Femur (tissue), 1 donor: ENCODE data around the gene ARHGEF16.

Source experiments
- DNase-seq: peaks from one replicate; pipeline ENCODE4 v3.0.0-alpha.2; 2017

The ARHGEF16 gene

DNA sequence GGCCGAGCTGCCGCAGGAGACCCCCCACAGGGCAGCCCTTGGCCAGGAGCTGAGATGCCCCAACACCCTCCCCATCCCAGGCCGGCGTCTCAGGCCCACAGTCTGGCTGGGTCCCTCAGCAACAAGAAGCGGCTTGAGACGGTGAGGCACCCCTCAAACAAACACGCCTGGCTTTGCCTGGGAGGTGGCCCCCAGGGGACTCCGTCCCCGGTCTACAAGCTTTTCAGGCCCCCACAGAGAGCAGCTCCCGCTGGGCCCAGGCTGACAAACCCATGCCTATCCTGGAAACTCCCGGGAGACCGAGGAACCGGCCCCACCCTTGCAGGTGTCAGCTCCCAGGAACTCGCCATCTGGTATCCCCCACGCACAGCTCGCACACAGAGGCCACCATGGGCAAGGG, 67.0 kb downstream of the ARHGEF16 start:
- DNase-seq = no peak

DNA sequence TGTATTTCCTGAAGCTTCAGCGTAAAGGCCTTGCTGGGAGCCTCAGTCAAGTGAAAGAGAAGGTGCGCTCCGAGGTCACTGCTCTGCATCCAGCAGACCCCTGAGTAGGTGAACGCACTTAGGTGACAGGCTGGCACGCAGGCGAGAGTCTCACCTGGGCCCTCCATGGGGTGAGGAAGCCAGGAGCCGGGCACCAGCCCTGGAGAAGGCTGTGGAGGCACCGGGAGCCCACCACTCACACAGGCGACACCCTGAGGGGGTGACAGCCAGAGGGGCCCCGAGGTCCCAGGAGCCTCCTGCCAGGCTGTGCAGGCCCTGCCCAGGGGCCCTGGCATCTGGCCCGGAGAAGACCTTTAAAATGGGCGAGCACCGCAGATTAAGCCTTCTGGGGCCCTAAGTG, 67.6 kb downstream of the ARHGEF16 start:
- DNase-seq = no peak

DNA sequence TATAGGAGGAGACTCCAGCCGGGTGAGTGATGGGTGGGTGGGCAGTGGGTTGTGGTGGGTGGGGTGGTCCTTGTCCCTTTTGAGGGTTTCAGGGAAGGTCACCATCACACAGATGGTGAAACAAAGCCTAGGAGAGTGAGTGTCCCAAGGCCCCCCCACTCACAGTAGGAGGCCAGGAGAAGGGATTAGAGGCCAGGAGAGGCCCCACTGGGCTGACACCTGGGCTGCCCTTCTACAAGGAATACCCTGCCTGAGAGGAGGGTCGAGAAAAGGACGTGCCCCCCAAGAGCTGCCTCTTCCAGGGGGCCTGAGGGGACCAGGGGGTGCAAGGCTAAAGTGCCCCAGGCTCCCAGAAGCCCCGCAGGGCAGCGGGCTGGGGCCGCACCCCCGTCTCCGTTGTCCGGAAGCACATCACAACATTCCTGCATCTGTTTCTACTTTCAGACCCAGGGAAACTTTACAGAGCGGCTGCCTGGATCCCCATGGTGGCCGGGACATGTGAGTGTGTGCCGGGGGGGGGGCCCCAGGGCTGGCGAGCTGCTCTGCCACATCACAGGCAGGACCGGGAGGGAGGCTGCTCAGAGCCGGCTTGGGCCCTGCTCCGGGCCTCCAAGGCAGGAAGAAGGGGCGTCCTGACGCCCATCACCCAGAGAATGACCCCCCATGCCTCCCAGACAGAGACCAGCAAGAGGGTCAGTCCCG, 68.2 kb downstream of the ARHGEF16 start:
- peak; percentile 60 for DNase-seq

DNA sequence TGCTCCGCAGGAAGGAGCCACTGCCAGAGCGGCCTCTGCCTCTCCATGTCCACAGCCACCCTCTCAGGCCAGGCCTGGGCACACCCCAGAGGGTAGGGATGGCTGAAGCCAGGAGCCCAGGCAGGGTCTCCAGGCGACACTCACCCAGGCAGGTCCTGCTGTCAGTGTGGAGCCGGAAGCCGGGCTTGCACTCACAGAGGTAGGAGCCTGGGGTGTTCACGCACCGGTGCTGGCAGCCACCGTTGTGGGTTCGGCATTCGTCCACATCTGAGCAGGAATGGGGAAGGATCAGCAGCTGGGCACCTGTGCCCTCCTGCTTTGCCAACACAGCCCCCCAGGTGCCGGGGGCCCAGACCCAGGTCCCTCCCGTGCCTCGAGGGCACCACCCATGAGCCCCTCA, 69.5 kb downstream of the ARHGEF16 start:
- DNase-seq = no peak

DNA sequence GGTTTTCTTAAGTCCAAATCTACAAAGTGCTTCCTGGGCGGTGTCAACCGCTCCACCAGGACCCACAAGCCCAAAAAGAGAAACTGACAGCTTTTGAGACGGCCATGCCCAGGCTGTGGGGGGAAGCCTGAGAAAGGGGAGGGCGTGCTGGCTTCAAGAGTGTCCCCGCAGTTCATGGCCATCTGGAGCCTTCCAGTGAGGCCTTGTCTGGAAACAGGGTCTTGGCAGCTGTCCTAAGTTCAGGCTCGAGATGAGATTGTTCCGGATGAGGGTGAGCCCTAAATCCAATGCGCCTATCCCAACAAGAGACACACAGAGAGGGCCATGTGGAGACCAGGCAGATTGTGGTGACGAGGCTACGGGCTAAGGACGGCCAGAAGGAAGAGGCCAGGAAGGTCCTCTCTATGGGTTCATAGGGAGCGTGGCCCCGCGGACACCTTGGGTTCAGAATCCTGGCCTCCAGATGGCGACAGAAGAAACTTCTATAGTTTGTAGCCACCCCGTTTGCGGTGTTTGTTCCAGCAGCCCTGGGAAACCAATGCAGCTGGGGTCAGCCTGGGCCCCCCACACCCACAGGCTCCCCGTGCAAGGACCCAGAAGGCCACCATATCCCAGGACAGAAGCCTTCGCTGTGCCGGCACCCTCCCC, 70.2 kb downstream of the ARHGEF16 start:
- DNase-seq = no peak

DNA sequence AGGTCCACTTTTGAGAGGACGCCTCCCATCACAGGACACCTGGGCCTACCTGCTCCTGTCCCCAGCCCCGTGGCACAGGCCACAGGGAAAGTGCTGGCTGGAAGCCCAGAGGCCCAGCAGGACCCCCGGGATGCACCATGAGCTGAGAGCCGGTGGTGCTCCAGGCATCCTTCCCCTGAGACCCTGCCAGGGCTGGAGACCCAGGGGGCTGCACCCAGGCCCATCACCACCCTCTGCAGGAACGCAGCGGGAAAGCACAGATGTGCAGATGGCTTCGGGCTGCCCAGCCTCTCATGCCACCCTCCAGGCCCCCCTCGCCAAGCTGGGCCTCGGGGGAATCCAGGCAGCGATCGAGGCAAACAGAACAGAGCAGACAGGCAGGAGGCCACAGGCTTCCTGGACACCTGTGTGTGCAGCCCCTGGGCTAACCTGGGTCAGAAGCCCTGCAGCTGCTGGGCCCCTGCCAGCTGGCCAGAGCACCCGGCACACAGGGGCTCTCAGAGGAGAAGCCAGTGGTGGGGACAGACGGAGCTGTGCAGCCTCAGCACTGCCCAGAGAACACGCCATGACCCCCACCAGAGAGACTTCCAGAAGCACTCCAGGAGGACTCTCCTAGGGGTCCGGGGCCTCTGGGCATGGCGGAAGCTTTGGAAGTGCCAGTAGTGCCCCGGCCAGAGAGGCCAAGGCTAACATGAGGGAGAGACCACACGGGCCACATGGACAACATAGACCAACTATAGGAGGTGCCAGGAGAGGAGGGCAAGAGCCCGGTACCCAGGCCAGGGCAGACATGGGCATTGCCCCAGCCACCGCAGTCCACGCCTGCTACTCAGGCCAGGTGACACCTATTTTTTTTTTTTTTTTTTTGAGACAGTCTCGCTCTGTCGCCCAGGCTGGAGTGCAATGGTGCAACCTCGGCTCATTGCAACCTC, 71.4 kb downstream of the ARHGEF16 start:
- DNase-seq = no peak

DNA sequence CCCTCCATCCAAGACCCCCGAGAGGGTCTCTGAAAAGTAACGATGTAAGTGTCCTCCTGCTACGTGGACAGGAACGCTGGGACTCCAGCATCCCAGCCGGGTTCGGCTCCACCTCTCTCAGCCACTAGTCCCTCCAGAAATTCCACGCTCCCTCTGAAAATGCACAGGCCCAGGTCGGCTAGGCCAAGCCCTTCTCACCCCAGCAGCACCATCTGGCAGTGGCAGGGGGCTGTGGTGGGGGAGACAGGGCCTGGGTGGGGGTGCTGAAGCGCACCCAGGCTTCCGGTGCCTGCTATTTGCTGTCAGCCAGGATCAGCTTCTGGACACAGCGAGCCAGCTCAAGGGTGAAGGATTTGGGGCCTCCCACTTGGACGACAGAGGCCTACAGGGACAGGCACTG, 73.3 kb downstream of the ARHGEF16 start:
- DNase-seq = no peak

DNA sequence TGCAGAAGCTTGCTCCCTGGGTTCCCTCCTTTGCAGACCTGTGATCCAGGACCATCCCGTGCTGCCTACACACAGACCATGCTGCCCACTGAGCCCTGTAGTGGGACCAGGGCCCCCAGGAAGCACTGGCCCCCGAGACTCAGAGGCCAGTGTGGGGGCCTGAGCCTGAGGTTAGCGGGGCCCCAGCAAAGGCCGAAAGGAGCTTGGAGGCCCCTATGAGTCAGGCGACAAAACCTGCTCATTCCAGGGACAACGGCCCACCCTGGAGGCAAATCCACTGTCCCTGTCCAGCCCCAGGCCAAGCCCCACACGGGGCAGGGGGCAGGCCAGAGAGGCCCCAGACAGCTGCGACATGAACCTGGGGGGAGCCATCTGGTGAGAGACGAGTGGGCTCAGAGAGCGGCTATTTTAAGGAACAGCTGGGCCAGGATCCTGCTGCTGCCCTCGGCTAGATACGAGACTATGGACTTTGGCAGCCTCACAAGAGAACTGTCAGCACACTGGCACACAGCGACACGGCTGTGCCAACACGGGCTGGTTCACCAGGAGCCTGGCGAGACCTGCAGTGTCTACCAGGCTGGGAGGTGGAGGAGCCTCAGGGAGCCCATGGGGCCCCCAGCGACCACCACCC, 74.7 kb downstream of the ARHGEF16 start:
- peak; percentile 74 for DNase-seq

DNA sequence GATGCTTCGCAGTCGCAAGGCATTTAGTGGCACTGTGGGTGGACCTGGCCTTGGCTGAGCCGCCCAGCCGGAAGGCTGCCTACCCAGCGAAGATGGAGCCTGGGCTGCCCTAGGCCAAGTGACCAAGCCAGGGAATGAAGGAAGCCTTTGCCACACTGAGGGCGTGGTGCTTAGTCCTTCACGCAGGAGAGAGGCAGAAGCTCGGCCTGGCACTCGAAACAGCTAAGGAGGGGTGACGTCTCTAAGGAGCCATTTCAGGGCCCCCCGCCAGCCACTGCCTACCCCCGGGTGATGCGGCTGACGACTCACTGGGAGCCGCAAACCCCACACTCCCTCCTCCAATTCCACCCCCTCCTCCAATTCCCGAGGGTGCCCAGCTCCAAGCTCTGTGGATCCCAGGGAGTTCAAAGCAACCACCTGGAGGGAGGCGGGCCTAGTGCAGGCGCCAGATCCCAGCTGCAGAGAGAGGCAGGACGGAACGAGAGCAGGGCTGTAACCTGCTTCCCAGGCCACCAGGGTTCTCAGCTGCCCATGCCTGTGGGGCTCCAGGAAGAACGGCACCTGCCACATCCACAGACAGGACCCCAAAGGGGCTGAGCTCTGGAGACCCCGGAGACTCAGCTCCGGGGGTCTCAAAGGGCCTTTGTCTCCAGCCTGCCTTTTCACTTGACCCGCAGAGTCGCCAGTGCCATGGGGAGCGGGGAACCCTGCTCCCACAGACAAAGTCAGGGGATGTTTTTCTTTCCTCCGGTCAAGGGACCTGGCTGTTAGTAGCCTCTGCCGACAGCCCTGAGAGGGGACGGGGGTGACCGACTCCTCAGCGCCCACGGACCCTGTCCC, 75.8 kb downstream of the ARHGEF16 start:
- no peak for DNase-seq
